Fibroblast of pulmonary artery (primary cell): Measurements from ENCODE around the gene AKAP6.
A peak's percentile ranks its signal among the peaks of the same experiment; 100 is the strongest.
"Not testable (repeated sequence)": the region's sequence is repeated elsewhere in the genome, so short reads cannot be mapped to it uniquely, and the experiment has no call there.

Source experiments
- DNase-seq: peaks from one replicate; pipeline ENCODE4 v3.0.0-alpha.2; 2010; ENCODE audit warnings: low read depth
- H3K4me3 ChIP-seq: replicated peaks from 2 replicates; pipeline ENCODE4 v1.5.1; 2011; ENCODE audit warnings: low read depth, mild to moderate bottlenecking, control low read depth, low read length, moderate library complexity
- CTCF ChIP-seq: IDR thresholded peaks from 2 replicates; pipeline ENCODE4 v1.5.1; 2011; ENCODE audit warnings: mild to moderate bottlenecking, control low read depth, low read length, inconsistent platforms; ENCODE audit errors: missing control alignments

The AKAP6 gene

GRCh38 chr14:32379447-32379846 is 50.3 kb downstream of the AKAP6 start:
- no peak for TF ChIP-seq CTCF
- H3K4me3 ChIP-seq = no peak overlapping the region
- DNase-seq = no peak

GRCh38 chr14:32381869-32382268 is 52.8 kb downstream of the AKAP6 start:
- H3K4me3 ChIP-seq = no peak overlapping the region
- no peak for DNase-seq
- TF ChIP-seq CTCF = no peak

- peak; percentile 41 for DNase-seq
- TF ChIP-seq CTCF = peak; percentile 51
Observed at GRCh38 chr14:32382704-32383103, 53.6 kb downstream of the AKAP6 start.

GRCh38 chr14:32383364-32384009 is 54.4 kb downstream of the AKAP6 start:
- TF ChIP-seq CTCF = no peak

More at GRCh38 chr14:32382704-32383103, 53.6 kb downstream of the AKAP6 start:
- H3K4me3 ChIP-seq = no peak overlapping the region

GRCh38 chr14:32384464-32384863 is 55.4 kb downstream of the AKAP6 start:
- no peak overlapping the region for H3K4me3 ChIP-seq
- TF ChIP-seq CTCF = no peak
- no peak for DNase-seq

More at GRCh38 chr14:32383364-32384009, 54.4 kb downstream of the AKAP6 start:
- no peak overlapping the region for H3K4me3 ChIP-seq
- no peak for DNase-seq

- not testable (repeated sequence) for H3K4me3 ChIP-seq, DNase-seq
Observed at GRCh38 chr14:32387295-32387694, 58.2 kb downstream of the AKAP6 start.

- TF ChIP-seq CTCF = no peak
- H3K4me3 ChIP-seq = no peak overlapping the region
- no peak for DNase-seq
Observed at GRCh38 chr14:32393119-32393518, 64.0 kb downstream of the AKAP6 start.
